Renal pelvis (tissue), 4 donors: ENCODE measurements around the gene PCDH9. TPM values are rescaled to one million over a fixed set of nuclear protein-coding genes. Genes with fewer than 3 reads are reported as not detected.

ENCODE experiments used
- DNase-seq: peaks from one replicate; pipeline ENCODE4 v3.0.0-alpha.2; 2013
- polyA plus RNA-seq, 3 donors: library from polyadenylated mRNA; unstranded; fragments of 120-200 nt; gene quantifications; one replicate each; pipeline ENCODE4 v1.2.1, GENCODE V29; 2013; ENCODE audit not compliant: insufficient read length in 3 of 3

The PCDH9 gene
- polyA plus RNA-seq, 3 donors: 13.7 to 14.1 (median 13.7) TPM

DNA sequence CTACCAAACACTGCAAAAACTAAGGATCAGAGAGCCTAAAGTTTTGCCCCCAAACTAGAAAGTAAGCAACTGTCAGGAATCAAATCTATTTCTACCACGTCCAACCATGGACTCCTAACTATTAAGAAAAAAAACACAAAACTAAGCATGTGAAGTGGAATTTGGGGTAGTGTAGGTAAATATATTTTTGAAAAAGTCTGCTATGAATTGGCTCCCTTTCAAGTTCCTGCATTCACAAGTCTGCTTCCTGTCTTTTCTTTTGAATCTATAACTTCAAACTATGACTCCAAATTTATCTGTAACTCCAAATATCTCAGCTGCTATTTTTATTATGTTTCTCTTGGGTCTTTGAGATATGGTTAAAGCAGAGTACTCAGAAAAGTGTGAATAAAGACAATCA lies 47.0 kb downstream of the PCDH9 start:
- no peak for DNase-seq

- no peak for DNase-seq
Observed at GRCh38 chr13:67175836-67176459, 54.2 kb downstream of the PCDH9 start.

DNA sequence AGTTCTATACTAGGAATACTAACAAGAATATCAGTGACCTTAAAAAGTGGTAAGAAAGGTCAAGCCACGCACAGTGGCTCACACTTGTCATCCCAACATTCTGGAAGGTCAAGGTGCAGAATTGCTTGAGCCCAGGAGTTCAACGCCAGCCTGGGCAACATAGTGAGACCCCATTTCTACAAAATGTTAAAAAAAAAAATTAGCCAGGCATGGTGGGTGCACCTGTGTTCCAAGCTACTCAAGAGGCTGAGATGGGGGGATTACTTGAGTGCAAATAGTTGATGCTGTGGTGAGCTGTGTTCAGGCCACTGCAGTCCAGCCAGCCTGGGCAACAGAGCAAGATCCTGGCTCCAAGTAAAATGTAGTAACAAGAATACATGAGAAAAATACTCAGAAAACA lies 61.8 kb downstream of the PCDH9 start:
- no peak for DNase-seq

DNA sequence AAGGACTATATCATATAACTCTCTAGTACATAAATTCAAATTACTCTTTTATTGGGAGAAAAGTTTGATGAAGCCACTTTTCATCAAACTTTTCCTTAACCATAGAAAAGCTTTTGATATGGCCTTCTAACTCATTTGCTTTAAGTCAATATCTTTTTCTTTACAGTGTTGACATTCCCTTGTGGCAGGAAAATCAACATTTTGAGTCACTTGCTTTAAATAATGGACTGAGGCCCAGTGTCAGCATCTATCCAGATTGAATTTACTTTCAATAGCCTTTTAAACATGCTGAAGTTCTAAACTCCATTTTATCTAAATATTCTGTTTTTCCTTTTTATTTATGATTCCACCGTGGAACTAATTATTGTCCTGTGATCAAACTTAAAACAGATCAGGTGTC lies 62.7 kb downstream of the PCDH9 start:
- no peak for DNase-seq

- no peak for DNase-seq
Observed at GRCh38 chr13:67161176-67161575, 69.0 kb downstream of the PCDH9 start.

DNA sequence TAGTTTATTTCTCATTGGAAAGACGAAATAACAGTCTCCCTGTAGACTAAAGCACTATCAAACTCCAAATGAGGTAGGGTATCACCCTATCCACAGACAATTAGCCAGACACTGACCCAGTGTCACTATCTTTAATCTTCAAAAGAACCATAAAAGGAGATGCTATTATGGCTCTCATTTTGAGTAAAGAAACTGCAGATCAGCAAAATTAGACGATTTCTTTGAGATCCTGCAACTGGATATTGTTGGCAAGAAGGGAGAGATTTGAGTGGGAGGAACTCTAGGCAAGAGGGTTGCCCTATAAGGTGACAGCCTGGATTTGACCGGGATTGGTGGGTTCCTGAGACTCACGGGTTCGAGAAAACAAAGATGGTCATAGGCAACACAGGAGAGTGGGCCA lies 71.2 kb downstream of the PCDH9 start:
- no peak for DNase-seq

DNA sequence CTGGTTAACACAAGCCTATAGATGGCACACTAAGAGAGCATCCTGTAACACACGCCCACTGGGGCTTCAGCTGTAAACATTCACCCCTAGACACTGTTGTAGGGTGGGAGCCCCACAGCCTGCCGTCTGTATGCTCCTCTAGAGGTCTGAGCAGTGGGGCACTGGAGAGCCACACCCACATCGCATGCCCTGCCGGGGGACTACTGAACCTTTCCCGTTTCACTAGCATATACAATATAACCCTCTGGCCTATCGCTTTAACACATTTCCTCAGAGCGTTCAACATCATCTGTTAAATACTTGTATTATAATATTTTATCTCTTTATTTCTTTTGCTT lies 73.4 kb downstream of the PCDH9 start:
- DNase-seq: no peak

DNA sequence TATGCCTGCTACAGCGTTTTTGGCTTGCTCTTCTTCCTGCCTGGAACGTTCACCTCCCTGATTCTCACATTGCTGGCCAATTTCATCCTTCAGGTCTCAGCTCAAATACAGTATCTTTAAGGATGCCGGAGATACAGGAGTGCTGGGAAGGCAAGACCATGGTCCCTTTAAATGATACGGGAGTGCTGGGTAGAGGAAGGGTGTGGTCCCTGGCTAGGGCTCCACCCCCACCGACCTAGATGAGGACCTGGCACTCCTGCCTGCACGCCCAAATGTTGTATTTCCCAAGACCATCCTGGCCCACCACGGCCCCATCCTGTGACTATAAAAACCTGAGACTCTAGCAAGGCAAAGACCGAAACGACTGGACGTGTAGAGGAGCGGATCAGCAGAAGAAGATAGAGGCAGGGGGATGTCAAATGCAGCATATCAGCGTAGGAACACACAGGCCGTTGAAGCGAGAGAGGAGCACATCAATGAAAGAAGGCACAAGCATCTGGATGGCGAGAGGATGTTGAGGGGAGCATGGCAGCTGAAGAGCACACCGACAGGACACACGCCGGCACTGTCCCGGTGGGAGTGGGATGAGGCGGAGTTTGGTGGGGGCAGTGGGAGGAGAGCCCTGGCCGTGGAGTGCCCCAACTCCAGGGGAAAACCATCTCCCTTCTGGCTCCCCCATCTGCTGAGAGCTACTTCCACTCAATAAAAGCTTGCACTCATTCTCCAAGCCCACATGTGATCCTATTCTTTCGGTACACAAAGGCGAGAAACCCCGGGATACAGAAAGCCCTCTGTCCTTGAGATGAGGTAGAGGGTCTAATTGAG lies 74.0 kb downstream of the PCDH9 start:
- DNase-seq: no peak

DNA sequence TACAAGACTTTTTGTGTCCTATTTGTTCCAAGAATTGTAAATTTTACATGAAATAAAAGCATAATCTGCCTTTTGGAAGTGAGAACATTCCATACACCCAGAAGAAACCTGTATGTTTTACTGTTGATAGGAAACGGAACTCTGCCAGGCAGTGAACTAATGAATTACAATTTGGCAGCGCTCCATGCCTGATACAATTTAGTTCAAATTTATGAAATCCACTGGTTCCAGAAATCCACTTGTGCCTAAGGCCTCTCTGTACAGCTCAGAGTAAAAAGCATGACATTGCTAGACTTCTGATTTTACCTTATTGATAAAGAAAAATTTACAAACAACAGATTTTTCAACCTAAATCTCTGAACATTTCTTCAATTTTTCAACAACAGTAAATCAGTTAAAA lies 78.1 kb downstream of the PCDH9 start:
- no peak for DNase-seq

- DNase-seq: no peak
Observed at GRCh38 chr13:67151652-67152051, 78.5 kb downstream of the PCDH9 start.

DNA sequence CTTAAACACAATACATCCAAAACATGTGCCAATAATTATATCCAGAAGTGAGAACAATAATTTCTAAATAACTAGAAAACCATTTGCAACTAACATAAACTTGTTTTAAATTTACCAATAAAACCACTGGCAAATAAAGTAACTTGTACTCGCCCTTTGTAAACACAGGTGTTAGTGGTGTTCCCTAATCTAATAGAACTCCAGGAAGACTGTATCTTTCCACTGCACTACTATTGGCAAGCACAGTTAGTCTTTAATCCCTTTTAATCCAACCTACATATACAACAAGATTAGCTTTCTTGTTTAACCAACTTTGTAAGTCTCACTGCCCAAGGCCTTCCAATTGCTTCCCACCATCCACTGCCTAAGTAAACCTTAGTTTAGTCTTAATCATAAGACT lies 79.5 kb downstream of the PCDH9 start:
- no peak for DNase-seq

- no peak for DNase-seq
Observed at GRCh38 chr13:67148161-67148571, 82.0 kb downstream of the PCDH9 start.

DNA sequence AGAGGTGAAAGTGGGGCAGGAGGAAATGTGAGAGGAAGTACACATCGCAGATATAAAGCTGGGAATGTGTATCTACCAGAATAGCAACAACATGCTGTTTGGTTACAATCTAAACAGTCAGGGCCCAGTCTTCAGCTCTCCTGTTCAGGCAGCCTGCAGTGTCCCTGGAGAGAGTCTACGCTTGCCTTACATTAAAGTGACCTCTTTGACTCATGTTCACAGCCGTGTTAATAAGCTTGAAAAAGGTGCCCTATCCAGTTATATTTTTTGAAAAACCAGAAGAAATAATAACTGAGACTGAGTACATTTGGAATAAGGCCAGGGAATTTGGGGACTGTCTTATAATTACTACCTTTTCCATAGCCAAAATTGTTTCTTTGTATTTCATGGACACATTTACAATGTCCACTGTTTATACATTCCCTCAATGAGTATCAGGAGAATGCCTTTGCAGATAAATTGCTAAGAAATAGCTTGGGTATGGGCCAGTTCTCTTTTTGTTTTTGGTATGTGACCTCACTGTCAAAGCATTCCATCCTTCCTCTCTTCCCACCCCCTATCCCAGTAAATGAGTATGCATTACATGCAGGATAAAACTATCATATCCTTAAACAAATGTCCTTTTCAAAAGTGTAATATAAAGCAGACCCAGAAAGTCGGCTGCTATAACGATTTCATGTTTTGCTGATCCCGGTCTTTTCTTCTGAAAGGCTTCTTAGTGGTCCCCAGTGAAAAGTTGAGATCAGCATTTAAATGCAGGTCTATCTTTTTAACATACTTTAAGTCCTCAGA lies 82.6 kb downstream of the PCDH9 start:
- DNase-seq: peak; percentile 27

GRCh38 chr13:67146523-67147130 lies 83.5 kb downstream of the PCDH9 start:
- DNase-seq: no peak

DNA sequence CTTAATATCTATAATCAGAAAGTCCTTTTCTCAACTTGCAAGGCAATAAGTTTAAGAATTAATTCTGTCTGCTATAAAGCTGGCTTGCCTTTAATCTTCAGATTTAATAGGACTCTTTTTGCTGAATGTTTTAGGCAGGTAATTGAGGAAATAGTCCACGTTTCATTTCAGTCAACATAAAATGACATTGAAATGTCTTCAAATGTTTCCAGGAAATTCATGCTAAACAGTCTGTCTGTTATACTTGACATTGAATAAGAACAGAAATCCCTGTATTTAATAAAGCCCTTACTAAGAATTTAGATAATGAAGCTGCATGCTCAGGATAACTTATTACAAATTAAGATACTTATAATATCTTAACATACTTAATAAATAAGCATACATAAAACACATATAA lies 84.2 kb downstream of the PCDH9 start:
- no peak for DNase-seq

- no peak for DNase-seq
Observed at GRCh38 chr13:67143544-67144115, 86.5 kb downstream of the PCDH9 start.

- no peak for DNase-seq
Observed at GRCh38 chr13:67140006-67140405, 90.1 kb downstream of the PCDH9 start.

DNA sequence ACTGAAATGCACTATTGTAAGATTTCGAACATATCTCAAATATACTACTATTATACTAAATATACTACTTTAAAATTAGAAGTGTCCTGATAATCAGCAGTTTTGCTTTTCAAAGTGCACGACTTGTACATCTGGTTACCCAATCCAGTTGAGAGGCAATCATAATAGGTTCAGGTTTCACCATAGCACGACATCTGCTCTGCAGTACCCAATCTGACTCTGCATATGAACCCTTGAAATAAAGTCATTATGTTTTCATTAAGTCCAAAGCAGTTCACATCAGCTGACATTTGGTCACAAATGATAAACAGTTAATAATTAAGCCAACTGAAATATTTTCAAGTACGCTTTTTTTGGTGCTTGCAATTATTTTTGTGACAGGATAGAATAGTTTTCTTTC lies 90.6 kb downstream of the PCDH9 start:
- no peak for DNase-seq

DNA sequence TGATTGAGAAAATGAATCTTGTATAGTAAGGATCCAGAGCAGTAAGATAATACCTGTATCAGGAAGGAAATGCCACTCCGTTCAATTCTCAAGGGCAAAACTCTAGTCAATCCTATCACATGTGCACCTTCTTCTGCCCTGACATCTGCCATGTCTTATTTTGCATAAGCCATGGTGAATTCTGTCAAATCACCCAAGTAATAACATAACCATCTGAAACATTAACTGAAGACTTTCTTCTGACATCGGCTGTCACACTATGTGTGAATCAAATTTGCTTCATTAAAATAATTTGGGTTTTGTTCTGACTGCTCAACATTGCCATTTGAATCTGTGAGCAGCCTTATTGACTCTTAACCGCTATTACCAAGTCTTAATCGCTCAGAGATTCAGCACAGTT lies 91.2 kb downstream of the PCDH9 start:
- no peak for DNase-seq

DNA sequence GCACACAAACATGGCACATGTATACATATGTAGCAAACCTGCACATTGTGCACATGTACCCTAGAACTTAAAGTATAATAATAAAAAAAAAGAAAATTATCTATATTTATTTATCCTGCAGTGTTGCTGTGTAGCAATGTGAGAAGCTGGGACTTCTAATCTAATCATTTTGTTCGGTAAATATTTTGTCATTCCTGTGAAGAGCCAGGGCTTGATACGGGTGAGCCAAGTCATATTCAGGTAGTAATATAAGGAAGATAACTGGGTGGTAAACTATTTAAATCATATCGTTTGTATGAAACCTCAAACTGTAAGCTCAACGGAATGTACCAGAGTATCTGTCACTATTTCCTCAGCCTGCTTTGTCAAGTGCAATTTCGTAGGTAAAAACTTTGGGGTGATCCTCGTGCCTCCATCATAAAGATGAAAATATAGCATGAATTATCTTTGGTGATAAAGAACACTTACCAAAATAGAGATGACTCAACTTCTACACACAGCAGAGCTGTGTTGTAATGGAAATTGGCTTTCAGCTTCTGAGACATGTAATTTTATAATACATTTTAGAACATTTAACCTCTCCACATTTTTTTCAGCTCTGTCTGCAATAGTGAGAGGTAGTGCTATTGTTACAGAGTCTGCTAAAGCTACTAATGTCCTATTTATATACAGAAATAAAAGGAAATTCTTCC lies 92.9 kb downstream of the PCDH9 start:
- DNase-seq: no peak

DNA sequence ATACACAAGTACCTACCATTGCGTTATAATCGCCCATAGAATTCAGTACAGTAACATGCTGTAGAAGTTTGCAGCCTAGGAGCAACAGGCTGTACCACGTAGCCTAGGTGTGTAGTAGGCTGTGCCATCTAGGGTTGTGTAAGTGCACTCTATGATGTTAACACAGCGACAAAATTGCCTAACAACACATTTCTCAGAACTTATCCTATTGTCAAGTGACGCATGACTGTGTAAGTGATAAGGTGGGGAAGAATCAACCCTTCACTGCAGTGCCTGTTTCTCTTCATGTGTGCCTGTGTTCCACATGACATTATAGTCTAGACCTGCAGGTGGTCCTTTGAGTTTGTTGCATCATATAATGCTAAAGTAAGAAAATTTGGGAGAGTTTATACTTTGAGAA lies 94.0 kb downstream of the PCDH9 start:
- DNase-seq: no peak

DNA sequence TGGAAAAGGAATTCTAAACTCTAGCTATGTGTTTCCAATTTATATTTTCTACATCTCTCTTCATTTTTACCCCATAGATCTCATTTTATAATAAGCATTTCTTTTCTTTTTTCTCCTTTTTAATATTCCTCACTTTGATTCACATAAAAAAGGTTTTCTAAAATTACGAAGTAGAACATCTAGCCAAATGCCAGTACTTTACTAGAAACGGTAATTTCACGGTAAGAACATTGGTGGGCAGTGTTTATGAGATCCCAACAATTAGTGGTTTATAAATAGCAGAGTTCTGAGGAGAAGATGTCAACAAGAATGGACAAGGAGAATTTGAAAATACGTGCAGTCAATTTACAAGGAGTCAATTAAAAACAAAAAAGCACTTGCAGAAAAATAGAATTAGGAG lies 94.8 kb downstream of the PCDH9 start:
- no peak for DNase-seq
